HUES6 (cell line): ENCODE measurements around the gene SPTLC3.

Experiments
- H3K27ac ChIP-seq: 2 replicates; pipeline ENCODE4 v1.7.0; 2013; ENCODE audit warnings: low read depth, mild to moderate bottlenecking, low read length, inconsistent platforms
- H3K27me3 ChIP-seq: 2 replicates; pipeline ENCODE4 v1.6.1; 2013; ENCODE audit warnings: low read length; ENCODE audit not compliant: control insufficient read depth, insufficient read depth
- H3K36me3 ChIP-seq: 2 replicates; pipeline ENCODE4 v1.6.1; 2013; ENCODE audit warnings: low read length; ENCODE audit not compliant: control insufficient read depth, insufficient read depth
- H3K4me1 ChIP-seq: 2 replicates; pipeline ENCODE4 v1.6.1; 2013; ENCODE audit warnings: low read length; ENCODE audit not compliant: control insufficient read depth, insufficient read depth
- H3K4me3 ChIP-seq: 2 replicates; pipeline ENCODE4 v1.5.1; 2013; ENCODE audit warnings: low read depth, low read length
- H3K9ac ChIP-seq: one replicate; pipeline ENCODE4 v1.6.1; 2013; ENCODE audit warnings: mild to moderate bottlenecking, low read length
- H3K9me3 ChIP-seq: 2 replicates; pipeline ENCODE4 v1.6.1; 2013; ENCODE audit warnings: low read depth, low read length; ENCODE audit not compliant: control insufficient read depth, insufficient read depth

Gene SPTLC3

GRCh38 chr20:13060327-13060726 lies 51.6 kb downstream of the SPTLC3 start:
- no peak overlapping the region for H3K9ac ChIP-seq
- peaks cover 26% of the 10 kb centered on the region for H3K4me1 ChIP-seq
- H3K36me3 ChIP-seq = no peaks in the 10 kb centered on the region
- H3K9me3 ChIP-seq = no peaks in the 10 kb centered on the region
- H3K27me3 ChIP-seq = no peaks in the 10 kb centered on the region; the same call in 1 of the 2 replicates
- no peak overlapping the region for H3K4me3 ChIP-seq
- H3K27ac ChIP-seq = no peak overlapping the region

- no peak overlapping the region for H3K27ac ChIP-seq
- H3K27me3 ChIP-seq = no peaks in the 10 kb centered on the region
- H3K9me3 ChIP-seq = no peaks in the 10 kb centered on the region
These were observed 52.6 kb downstream of the SPTLC3 start for GRCh38 chr20:13061381-13061780.

GRCh38 chr20:13062789-13063188 lies 54.0 kb downstream of the SPTLC3 start:
- H3K9me3 ChIP-seq = no peaks in the 10 kb centered on the region
- peaks cover 26% of the 10 kb centered on the region for H3K4me1 ChIP-seq
- H3K36me3 ChIP-seq = no peaks in the 10 kb centered on the region
- H3K27ac ChIP-seq = no peak overlapping the region
- H3K9ac ChIP-seq = no peak overlapping the region
- H3K4me3 ChIP-seq = no peak overlapping the region
- no peaks in the 10 kb centered on the region for H3K27me3 ChIP-seq

More at GRCh38 chr20:13061381-13061780, 52.6 kb downstream of the SPTLC3 start:
- Histone ChIP-seq H3K36me3 (no peaks in the 10 kb centered on the region), H3K4me3 (no peak overlapping the region), H3K9ac (no peak overlapping the region), H3K4me1 (peaks cover 26% of the 10 kb centered on the region)

GRCh38 chr20:13068336-13068735 lies 59.6 kb downstream of the SPTLC3 start:
- Histone ChIP-seq H3K9ac (no peak overlapping the region), H3K36me3 (no peaks in the 10 kb centered on the region), H3K27me3 (no peaks in the 10 kb centered on the region), H3K27ac (no peak overlapping the region), H3K4me3 (no peak overlapping the region), H3K9me3 (peaks cover 7% of the 10 kb centered on the region; the same call in 1 of the 2 replicates), H3K4me1 (no peaks in the 10 kb centered on the region)

GRCh38 chr20:13081877-13082276 lies 73.1 kb downstream of the SPTLC3 start:
- Histone ChIP-seq H3K9ac (no peak overlapping the region), H3K4me1 (no peaks in the 10 kb centered on the region), H3K27ac (no peak overlapping the region), H3K9me3 (no peaks in the 10 kb centered on the region), H3K36me3 (no peaks in the 10 kb centered on the region), H3K27me3 (no peaks in the 10 kb centered on the region), H3K4me3 (no peak overlapping the region)

GRCh38 chr20:13082378-13082777 lies 73.6 kb downstream of the SPTLC3 start:
- Histone ChIP-seq H3K27me3 (no peaks in the 10 kb centered on the region), H3K4me3 (no peak overlapping the region), H3K36me3 (no peaks in the 10 kb centered on the region), H3K4me1 (no peaks in the 10 kb centered on the region), H3K27ac (no peak overlapping the region), H3K9ac (no peak overlapping the region), H3K9me3 (no peaks in the 10 kb centered on the region)

- Histone ChIP-seq H3K36me3 (no peaks in the 10 kb centered on the region), H3K27me3 (no peaks in the 10 kb centered on the region), H3K27ac (no peak overlapping the region), H3K4me3 (no peak overlapping the region), H3K9me3 (no peaks in the 10 kb centered on the region), H3K9ac (no peak overlapping the region), H3K4me1 (no peaks in the 10 kb centered on the region)
These were observed 76.5 kb downstream of the SPTLC3 start for GRCh38 chr20:13085275-13085674.

- H3K4me1 ChIP-seq = no peaks in the 10 kb centered on the region
- H3K27me3 ChIP-seq = no peaks in the 10 kb centered on the region
- H3K9me3 ChIP-seq = no peaks in the 10 kb centered on the region
- no peak overlapping the region for H3K4me3 ChIP-seq
- no peak overlapping the region for H3K27ac ChIP-seq
- no peaks in the 10 kb centered on the region for H3K36me3 ChIP-seq
- H3K9ac ChIP-seq = no peak overlapping the region
These were observed 81.2 kb downstream of the SPTLC3 start for GRCh38 chr20:13089950-13090469.

- Histone ChIP-seq H3K36me3 (no peaks in the 10 kb centered on the region), H3K27me3 (no peaks in the 10 kb centered on the region), H3K9ac (no peak overlapping the region), H3K4me1 (no peaks in the 10 kb centered on the region), H3K9me3 (no peaks in the 10 kb centered on the region), H3K27ac (no peak overlapping the region), H3K4me3 (no peak overlapping the region)
These were observed 83.3 kb downstream of the SPTLC3 start for GRCh38 chr20:13092111-13092510.

GRCh38 chr20:13094976-13095375 lies 86.2 kb downstream of the SPTLC3 start:
- Histone ChIP-seq H3K27ac (no peak overlapping the region), H3K27me3 (no peaks in the 10 kb centered on the region), H3K9me3 (no peaks in the 10 kb centered on the region), H3K36me3 (no peaks in the 10 kb centered on the region), H3K9ac (no peak overlapping the region), H3K4me3 (no peak overlapping the region), H3K4me1 (no peaks in the 10 kb centered on the region)

- H3K4me3 ChIP-seq = no peak overlapping the region
- H3K4me1 ChIP-seq = peaks cover 5% of the 10 kb centered on the region; the same call in 1 of the 2 replicates
- no peaks in the 10 kb centered on the region for H3K27me3 ChIP-seq
- no peaks in the 10 kb centered on the region for H3K36me3 ChIP-seq
- no peak overlapping the region for H3K27ac ChIP-seq
- no peaks in the 10 kb centered on the region for H3K9me3 ChIP-seq
- no peak overlapping the region for H3K9ac ChIP-seq
These were observed 90.1 kb downstream of the SPTLC3 start for GRCh38 chr20:13098720-13099355.
